Glutamatergic neuron (in vitro differentiated cells): ENCODE data around the gene CHST13. TPM values are rescaled to one million over a fixed set of nuclear protein-coding genes. Genes with fewer than 3 reads are reported as not detected.

Source experiments
- DNase-seq: peaks from one replicate; pipeline ENCODE4 v3.0.0; 2022
- H3K27ac Mint-ChIP-seq: one replicate; pipeline ENCODE4 v1.8.0; 2020; ENCODE audit warnings: mild to moderate bottlenecking, mixed read lengths, inconsistent platforms; ENCODE audit not compliant: unreplicated experiment
- H3K27me3 Mint-ChIP-seq: one replicate; pipeline ENCODE4 v1.8.0; 2020; ENCODE audit warnings: mild to moderate bottlenecking, moderate library complexity, mixed read lengths, inconsistent platforms; ENCODE audit not compliant: unreplicated experiment
- H3K36me3 Mint-ChIP-seq: one replicate; pipeline ENCODE4 v1.8.0; 2020; ENCODE audit warnings: mild to moderate bottlenecking, mixed read lengths, inconsistent platforms; ENCODE audit not compliant: unreplicated experiment
- H3K4me1 Mint-ChIP-seq: one replicate; pipeline ENCODE4 v1.8.0; 2020; ENCODE audit warnings: mild to moderate bottlenecking, low read depth, mixed read lengths, inconsistent platforms; ENCODE audit not compliant: unreplicated experiment
- H3K4me3 Mint-ChIP-seq: one replicate; pipeline ENCODE4 v1.8.0; 2020; ENCODE audit warnings: mild to moderate bottlenecking, mixed read lengths, inconsistent platforms; ENCODE audit not compliant: unreplicated experiment
- H3K9me3 Mint-ChIP-seq: one replicate; pipeline ENCODE4 v1.8.0; 2020; ENCODE audit warnings: mild to moderate bottlenecking, moderate library complexity, mixed read lengths, inconsistent platforms; ENCODE audit not compliant: unreplicated experiment
- CTCF ChIP-seq: fragments of 200-600 bp; sonication (generic); IDR thresholded peaks from one replicate; pipeline ENCODE4 v1.5.0; 2021; ENCODE audit not compliant: partially characterized antibody, unreplicated experiment
- total RNA-seq: library from RNA; stranded (reverse); fragmentation: NEBNext Ultra II Directional; extraction: Animal tissue kit (Norgen Biotek cat#: 25700); gene quantifications from one replicate; pipeline ENCODE4 v1.2.1, GENCODE V29; 2021; ENCODE audit not compliant: unreplicated experiment

The CHST13 gene
- total RNA-seq, 1 donor from 2014 or later: not detected

DNA sequence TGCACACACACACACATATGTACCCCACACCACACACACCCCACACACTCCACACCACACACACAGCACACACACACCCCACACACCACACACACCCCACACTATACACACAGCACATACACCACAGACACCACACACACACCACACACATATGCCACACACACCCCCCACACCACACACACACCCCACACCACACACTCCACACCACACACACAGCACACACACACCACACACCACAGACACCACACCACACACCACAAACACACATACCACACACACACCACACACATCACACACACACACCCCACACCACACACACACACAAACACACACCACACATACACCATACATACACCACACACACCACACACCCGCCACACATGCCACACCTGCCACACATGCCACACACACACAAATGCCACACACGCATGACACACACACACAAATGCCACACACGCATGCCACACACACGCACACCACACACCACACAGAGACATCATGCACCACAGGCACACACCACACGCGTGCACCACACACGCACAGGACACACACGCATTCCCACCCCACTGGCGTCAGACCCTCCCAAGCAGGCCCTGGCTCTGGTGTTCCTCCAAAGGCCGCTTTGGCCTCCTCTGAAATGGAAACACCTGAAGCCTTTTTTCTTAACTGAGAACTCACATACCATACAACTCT is 15.7 kb downstream of the CHST13 start:
- Mint-ChIP-seq H3K27ac (peak overlapping the region; percentile 13), H3K27me3 (peaks cover 14% of the 10 kb centered on the region), H3K4me3 (no peak overlapping the region), H3K36me3 (peaks cover 6% of the 10 kb centered on the region), H3K4me1 (peaks cover 5% of the 10 kb centered on the region), H3K9me3 (peaks cover 7% of the 10 kb centered on the region)
- peak; percentile 12 for DNase-seq
- TF ChIP-seq CTCF: no peak

GRCh38 chr3:126540342-126540849 is 16.4 kb downstream of the CHST13 start:
- no peak for TF ChIP-seq CTCF
- DNase-seq: peak; percentile 7
- Mint-ChIP-seq H3K4me3 (no peak overlapping the region), H3K4me1 (peaks cover 7% of the 10 kb centered on the region), H3K36me3 (peaks cover 6% of the 10 kb centered on the region), H3K27me3 (peaks cover 11% of the 10 kb centered on the region), H3K9me3 (peaks cover 7% of the 10 kb centered on the region), H3K27ac (no peak overlapping the region)

GRCh38 chr3:126540951-126541627 is 17.1 kb downstream of the CHST13 start:
- peaks cover 7% of the 10 kb centered on the region for H3K9me3 Mint-ChIP-seq
- DNase-seq: peak; percentile 10
- peaks cover 7% of the 10 kb centered on the region for H3K4me1 Mint-ChIP-seq
- H3K4me3 Mint-ChIP-seq: no peak overlapping the region
- H3K27ac Mint-ChIP-seq: no peak overlapping the region
- H3K36me3 Mint-ChIP-seq: peaks cover 6% of the 10 kb centered on the region
- TF ChIP-seq CTCF: no peak
- peaks cover 9% of the 10 kb centered on the region for H3K27me3 Mint-ChIP-seq

DNA sequence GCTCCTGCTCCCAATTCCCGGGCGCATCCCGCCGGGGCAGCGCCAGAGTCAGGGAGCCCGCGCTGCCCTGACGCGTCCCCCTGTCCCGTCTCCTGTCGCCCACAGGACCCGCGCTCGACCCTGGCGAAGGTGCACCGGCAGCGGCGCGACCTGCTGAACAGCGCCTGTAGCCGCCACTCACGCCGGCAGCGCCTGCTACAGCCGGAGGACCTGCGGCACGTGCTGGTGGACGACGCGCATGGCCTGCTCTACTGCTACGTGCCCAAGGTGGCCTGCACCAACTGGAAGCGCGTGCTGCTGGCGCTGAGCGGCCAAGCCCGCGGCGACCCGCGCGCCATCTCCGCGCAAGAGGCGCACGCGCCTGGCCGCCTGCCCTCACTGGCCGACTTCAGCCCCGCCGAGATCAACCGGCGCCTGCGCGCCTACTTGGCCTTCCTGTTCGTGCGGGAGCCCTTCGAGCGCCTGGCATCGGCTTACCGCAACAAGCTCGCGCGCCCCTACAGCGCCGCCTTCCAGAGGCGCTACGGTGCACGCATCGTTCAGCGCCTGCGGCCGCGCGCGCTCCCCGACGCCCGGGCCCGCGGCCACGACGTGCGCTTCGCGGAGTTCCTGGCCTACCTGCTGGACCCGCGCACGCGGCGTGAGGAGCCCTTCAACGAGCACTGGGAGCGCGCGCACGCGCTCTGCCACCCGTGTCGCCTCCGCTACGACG is 17.8 kb downstream of the CHST13 start:
- peak; percentile 2 for DNase-seq
- Mint-ChIP-seq H3K27ac (no peak overlapping the region), H3K9me3 (peaks cover 8% of the 10 kb centered on the region), H3K4me1 (peaks cover 7% of the 10 kb centered on the region), H3K4me3 (no peak overlapping the region), H3K36me3 (peaks cover 6% of the 10 kb centered on the region), H3K27me3 (peaks cover 9% of the 10 kb centered on the region)
- TF ChIP-seq CTCF: no peak
